PFSK-1 (cell line): ENCODE results near the gene CCDC136.

Experiments used
- FOXP2 ChIP-seq: optimal IDR thresholded peaks from 2 replicates; pipeline ENCODE3; 2011; ENCODE audit warnings: borderline replicate concordance, control low read depth, inconsistent platforms; ENCODE audit not compliant: insufficient read depth; ENCODE audit errors: extremely low read length, extremely low read depth
- POLR2AphosphoS5 ChIP-seq: IDR thresholded peaks from 2 replicates; pipeline ENCODE4 v1.6.1; 2012; ENCODE audit warnings: low read depth, mild to moderate bottlenecking, control low read depth, low read length, moderate library complexity
- REST ChIP-seq, 2 experiments: IDR thresholded peaks; 2 replicates each; pipeline versions ENCODE4 v1.6.1 to v1.8.0; 2011 to 2012; ENCODE audit warnings: low read depth in 2 of 2, low read length in 2 of 2, control low read depth in 1 of 2, inconsistent platforms in 1 of 2, mild to moderate bottlenecking in 1 of 2, moderate library complexity in 1 of 2; ENCODE audit not compliant: insufficient read depth in 1 of 2
- SIN3A ChIP-seq: IDR thresholded peaks from 2 replicates; pipeline ENCODE4 v1.6.1; 2012; ENCODE audit warnings: mild to moderate bottlenecking, low read length, moderate library complexity, borderline replicate concordance; ENCODE audit not compliant: insufficient read depth
- TAF1 ChIP-seq: IDR thresholded peaks from 2 replicates; pipeline ENCODE4 v1.6.1; 2012; ENCODE audit warnings: low read length, control low read depth, borderline replicate concordance; ENCODE audit not compliant: insufficient read depth

CCDC136 gene

DNA sequence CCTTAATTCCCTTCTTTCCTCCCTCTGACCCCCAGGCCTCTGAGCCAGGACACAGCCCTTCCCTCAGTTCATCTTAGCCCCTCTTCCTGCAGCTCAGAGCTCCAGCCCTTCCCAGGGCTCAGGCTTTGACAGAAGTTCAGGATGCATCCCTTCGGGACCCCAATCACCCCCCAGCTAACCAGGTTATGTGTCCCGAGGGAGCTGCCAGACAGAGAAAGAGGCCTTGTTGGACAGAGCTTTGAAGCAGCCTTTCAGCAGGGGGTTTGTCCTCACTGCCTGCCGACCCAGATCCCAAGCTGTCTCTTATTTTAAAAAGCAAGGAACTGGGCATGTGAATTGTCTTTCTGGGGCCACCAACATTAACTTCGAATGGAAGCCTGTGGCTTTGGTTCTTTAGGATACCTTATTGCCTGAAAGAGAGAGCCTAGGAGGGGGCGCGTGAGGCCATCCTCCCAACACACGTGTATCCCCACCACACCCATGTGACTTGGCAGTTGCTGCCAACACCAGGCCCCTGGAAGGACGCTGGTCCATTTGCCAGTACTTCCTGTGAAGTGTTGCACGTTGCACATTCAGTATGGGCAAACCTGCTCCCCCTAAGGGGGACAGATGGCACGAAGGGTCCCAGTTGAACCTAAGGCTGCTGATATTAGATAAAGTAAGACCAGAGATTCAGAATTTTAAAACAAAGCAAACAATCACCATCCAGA is 858 bp downstream of the CCDC136 start:
- TF ChIP-seq FOXP2 (no peak), POLR2AphosphoS5 (no peak), REST (IDR thresholded peaks at IDR 0.05; ENCODE audit: insufficient read depth in 1 of 2, low read depth in 2 of 2, low read length in 2 of 2) (no peak), TAF1 (no peak), SIN3A (no peak)

DNA sequence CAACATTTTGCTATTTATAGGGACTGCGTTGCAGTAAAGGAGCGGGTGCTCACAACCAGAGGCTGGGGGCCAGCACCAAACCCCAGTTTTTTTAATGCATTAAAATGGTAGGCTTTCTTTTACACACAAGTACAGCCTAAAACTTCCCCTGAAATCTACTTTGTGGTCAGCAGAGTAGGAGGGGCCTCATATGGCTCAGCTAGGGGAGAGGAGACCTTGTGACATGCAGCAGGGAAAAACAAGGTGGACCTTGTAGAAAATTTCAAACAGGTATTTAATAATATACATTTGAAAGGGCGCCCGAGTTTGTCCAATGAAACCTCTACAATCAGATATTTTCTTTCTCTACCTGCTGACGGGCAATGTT is 1.4 kb downstream of the CCDC136 start:
- TF ChIP-seq SIN3A (no peak), REST (IDR thresholded peaks at IDR 0.05; ENCODE audit: insufficient read depth in 1 of 2, low read depth in 2 of 2, low read length in 2 of 2) (no peak), FOXP2 (no peak), TAF1 (no peak), POLR2AphosphoS5 (no peak)

DNA sequence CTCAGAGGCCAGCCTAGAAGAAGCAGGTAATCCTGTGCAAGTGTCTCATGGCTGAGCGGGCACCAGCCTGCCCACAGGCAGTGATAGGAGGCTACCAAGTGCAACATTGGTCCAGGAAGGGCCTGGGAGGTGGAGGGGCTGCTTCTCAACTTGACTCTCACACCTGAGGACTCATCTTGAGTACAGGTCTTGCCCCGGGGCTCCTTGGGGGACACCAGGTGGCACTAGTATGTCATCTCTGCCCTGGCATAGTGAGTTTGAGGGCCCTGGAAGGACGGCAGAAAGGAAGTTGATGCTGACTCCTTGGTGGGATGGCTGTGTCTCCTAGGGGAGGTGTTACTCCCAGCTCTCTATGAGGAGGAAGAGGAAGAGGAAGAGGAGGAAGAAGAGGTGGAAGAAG is 2.3 kb downstream of the CCDC136 start:
- TF ChIP-seq FOXP2 = no peak
- TF ChIP-seq SIN3A = no peak
- TF ChIP-seq REST (IDR thresholded peaks at IDR 0.05; ENCODE audit: insufficient read depth in 1 of 2, low read depth in 2 of 2, low read length in 2 of 2) = no peak
- no peak for TF ChIP-seq TAF1
- TF ChIP-seq POLR2AphosphoS5 = no peak

DNA sequence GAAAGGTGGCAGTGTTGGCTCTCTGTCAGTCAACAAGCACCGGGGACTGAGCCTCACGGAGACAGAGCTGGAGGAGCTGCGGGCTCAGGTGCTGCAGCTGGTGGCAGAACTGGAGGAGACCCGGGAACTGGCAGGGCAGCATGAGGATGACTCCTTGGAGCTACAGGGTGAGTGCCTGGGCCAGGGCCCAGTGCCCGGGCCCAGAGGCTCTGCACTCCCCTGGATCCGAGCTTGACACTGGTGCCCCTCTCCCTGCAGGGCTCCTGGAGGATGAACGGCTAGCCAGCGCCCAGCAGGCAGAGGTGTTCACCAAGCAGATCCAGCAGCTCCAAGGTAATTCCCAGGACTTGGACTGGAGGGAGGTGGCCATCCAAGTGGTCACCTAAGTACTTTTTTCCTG is 2.7 kb downstream of the CCDC136 start:
- TF ChIP-seq TAF1 = no peak
- TF ChIP-seq REST (IDR thresholded peaks at IDR 0.05; ENCODE audit: insufficient read depth in 1 of 2, low read depth in 2 of 2, low read length in 2 of 2) = no peak
- no peak for TF ChIP-seq POLR2AphosphoS5
- TF ChIP-seq SIN3A = no peak
- TF ChIP-seq FOXP2 = no peak

GRCh38 chr7:128795129-128795528 is 3.4 kb downstream of the CCDC136 start:
- TF ChIP-seq TAF1 = no peak
- no peak for TF ChIP-seq REST (IDR thresholded peaks at IDR 0.05; ENCODE audit: insufficient read depth in 1 of 2, low read depth in 2 of 2, low read length in 2 of 2)
- TF ChIP-seq SIN3A = no peak
- no peak for TF ChIP-seq FOXP2
- TF ChIP-seq POLR2AphosphoS5 = no peak
